Lower leg skin (tissue), 3 donors: Measurements from ENCODE around the gene RAB11A.

Source experiments
- POLR2A ChIP-seq, 2 donors: fragments of 450-650 bp; IDR thresholded peaks; one replicate each; pipeline ENCODE4 v1.6.1; 2016 to 2017; ENCODE audit warnings: antibody characterized with exemption in 2 of 2, mild to moderate bottlenecking in 1 of 2, moderate library complexity in 1 of 2
- TF ChIP-seq, protein P1 (sequence below), 3 donors: fragments of 450-650 bp; IDR thresholded peaks; one replicate each; pipeline ENCODE4 v1.5.1; 2016; ENCODE audit warnings: antibody characterized with exemption in 3 of 3, mild to moderate bottlenecking in 3 of 3, moderate library complexity in 2 of 3

DNA sequence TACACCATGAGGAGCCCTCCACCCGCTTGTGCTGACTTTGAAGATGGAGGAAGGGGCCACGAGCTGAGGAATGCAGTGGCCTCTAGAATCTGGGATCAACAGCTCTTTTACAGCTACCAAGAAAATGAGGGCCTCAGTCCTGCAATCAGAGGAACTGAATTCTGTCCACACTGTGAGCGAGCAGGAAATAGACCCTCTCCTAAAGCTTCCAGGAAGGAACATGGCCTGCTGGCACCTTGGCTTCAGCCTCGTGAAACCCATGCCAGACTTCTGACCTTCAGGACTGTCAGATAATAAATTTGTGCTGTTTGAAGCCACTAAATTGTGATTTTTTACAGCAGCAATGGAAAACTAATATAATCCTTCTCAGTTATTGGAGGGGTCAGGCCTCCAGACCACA, 61.9 kb downstream of the RAB11A start:
- TF ChIP-seq POLR2A (IDR thresholded peaks at IDR 0.05) = no peak
- TF ChIP-seq, protein P1, sequence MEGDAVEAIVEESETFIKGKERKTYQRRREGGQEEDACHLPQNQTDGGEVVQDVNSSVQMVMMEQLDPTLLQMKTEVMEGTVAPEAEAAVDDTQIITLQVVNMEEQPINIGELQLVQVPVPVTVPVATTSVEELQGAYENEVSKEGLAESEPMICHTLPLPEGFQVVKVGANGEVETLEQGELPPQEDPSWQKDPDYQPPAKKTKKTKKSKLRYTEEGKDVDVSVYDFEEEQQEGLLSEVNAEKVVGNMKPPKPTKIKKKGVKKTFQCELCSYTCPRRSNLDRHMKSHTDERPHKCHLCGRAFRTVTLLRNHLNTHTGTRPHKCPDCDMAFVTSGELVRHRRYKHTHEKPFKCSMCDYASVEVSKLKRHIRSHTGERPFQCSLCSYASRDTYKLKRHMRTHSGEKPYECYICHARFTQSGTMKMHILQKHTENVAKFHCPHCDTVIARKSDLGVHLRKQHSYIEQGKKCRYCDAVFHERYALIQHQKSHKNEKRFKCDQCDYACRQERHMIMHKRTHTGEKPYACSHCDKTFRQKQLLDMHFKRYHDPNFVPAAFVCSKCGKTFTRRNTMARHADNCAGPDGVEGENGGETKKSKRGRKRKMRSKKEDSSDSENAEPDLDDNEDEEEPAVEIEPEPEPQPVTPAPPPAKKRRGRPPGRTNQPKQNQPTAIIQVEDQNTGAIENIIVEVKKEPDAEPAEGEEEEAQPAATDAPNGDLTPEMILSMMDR (IDR thresholded peaks at IDR 0.05) = no peak
